HG03139 (cell line): ENCODE results near the gene DNASE2.

Experiments used
- ATAC-seq: cut with Tn5 transposase; IDR thresholded peaks from one replicate; pipeline ENCODE4 v1.9.1; 2021; ENCODE audit not compliant: unreplicated experiment

The DNASE2 gene

GRCh38 chr19:12834976-12835757, 46.1 kb downstream of the DNASE2 start:
- ATAC-seq: no peak

GRCh38 chr19:12834566-12834943, 46.7 kb downstream of the DNASE2 start, which contains the start of gene RTBDN:
TSS of gene RTBDN (minus strand) at chr19:12834579. CDS start at chr19:12829979, 4,600 bp downstream.
- no peak for ATAC-seq

- no peak for ATAC-seq
Observed at GRCh38 chr19:12833738-12834565, 47.3 kb downstream of the DNASE2 start.

GRCh38 chr19:12833418-12833737, 47.9 kb downstream of the DNASE2 start:
- no peak for ATAC-seq

- ATAC-seq: no peak
Observed at GRCh38 chr19:12828494-12828893, 52.8 kb downstream of the DNASE2 start.

GRCh38 chr19:12825254-12826131, 55.8 kb downstream of the DNASE2 start:
- ATAC-seq: no peak
